Left ventricle myocardium inferior (tissue), 1 donor: Measurements from ENCODE around the gene BBS9. TPM values are rescaled to one million over a fixed set of nuclear protein-coding genes. Genes with fewer than 3 reads are reported as not detected.

Experiments used
- DNase-seq: peaks from one replicate; pipeline ENCODE4 v3.0.0-alpha.2; 2020
- H3K27ac ChIP-seq: fragments of 200-600 bp; replicated peaks from 2 replicates; pipeline ENCODE4 v1.8.0; 2021
- H3K27me3 ChIP-seq: fragments of 200-600 bp; 2 replicates; pipeline ENCODE4 v1.8.0; 2021; ENCODE audit warnings: low read depth
- H3K36me3 ChIP-seq: fragments of 200-600 bp; 2 replicates; pipeline ENCODE4 v1.8.0; 2021
- H3K4me1 ChIP-seq: fragments of 200-600 bp; 2 replicates; pipeline ENCODE4 v1.8.0; 2021
- H3K4me3 ChIP-seq: fragments of 200-600 bp; 2 replicates; pipeline ENCODE4 v1.8.0; 2021; ENCODE audit warnings: mild to moderate bottlenecking, moderate library complexity
- H3K9me3 ChIP-seq: fragments of 200-600 bp; replicated peaks from 2 replicates; pipeline ENCODE4 v1.8.0; 2021
- CTCF ChIP-seq: fragments of 200-600 bp; IDR thresholded peaks from 2 replicates; pipeline ENCODE4 v1.8.0; 2021; ENCODE audit warnings: antibody characterized with exemption, mild to moderate bottlenecking, borderline replicate concordance
- intact Hi-C: fragments of 100-400 bp; cut with micrococcal nuclease; formaldehyde crosslinking; loops from one replicate; pipeline ENCODE4 v1.11.0; 2022
- total RNA-seq: library from RNA; stranded (reverse); fragmentation: NEBNext Ultra II Directional; extraction: Animal tissue kit (Norgen Biotek cat#: 25700); gene quantifications from one replicate; pipeline ENCODE4 v1.2.1, GENCODE V29; 2021
- donor health status: DM: no; HTN: yes; CAD: no; lungs with severe emphysema.

Gene BBS9
- total RNA-seq, 1 donor from 2014 or later = 13.7 TPM

DNA sequence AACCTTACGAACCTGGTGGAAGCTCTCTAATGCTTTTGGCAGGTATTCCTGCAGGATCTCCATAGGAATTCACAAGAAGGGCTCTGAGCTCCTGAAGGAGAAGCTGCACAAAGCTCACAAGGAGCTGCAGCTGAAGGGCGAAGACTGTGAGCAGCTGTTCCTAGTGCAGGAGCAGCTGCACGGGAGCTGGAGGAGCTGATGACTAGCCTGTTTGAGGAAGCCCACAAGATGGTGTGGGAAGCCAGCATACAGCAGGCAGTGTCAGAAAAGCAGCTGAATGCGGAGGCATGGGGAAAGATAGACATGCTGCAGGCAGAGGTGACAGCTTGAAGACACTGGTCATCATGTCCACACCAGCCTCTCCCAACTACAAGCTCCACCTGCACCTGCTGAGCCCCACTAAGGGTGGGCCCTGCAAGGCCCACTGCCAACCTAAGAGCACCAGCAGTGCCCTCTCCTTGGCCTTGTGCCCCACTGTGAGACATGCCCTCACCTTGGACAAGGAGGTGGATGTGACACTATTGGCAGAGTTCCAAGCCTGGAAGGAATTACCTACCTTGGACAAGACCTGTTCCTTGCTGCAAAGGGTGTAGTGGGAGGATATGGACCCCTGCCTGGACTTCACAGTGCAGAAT lies 250.6 kb downstream of the BBS9 start:
- Histone ChIP-seq H3K9me3 (peaks cover 8% of the 10 kb centered on the region), H3K27ac (no peak overlapping the region), H3K36me3 (peaks cover 35% of the 10 kb centered on the region), H3K4me3 (no peak overlapping the region), H3K4me1 (no peaks in the 10 kb centered on the region), H3K27me3 (no peaks in the 10 kb centered on the region)
- DNase-seq = no peak
- TF ChIP-seq CTCF = no peak
- intact Hi-C loops = no loop called here

DNA sequence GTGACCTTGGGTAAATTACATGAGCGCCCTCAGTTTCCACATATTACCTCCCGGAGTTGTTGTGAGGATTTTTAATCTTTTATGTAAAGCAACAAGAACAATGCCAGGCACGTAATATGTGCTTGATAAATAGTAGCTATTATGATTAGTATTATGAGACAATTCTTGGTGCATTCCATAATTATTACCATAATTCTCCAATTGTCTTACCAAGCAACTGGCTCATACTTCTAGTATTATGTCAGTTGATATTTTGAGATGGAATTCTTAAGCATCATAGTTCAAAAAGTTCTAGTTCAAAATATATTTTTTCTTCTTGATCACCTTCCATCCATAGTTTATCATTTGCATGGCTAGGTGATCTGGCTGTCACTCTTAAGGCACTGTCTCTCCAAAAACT lies 259.0 kb downstream of the BBS9 start:
- no peak for TF ChIP-seq CTCF
- Histone ChIP-seq H3K36me3 (peaks cover 30% of the 10 kb centered on the region), H3K4me1 (no peaks in the 10 kb centered on the region), H3K27me3 (no peaks in the 10 kb centered on the region), H3K4me3 (no peak overlapping the region), H3K27ac (no peak overlapping the region), H3K9me3 (no peaks in the 10 kb centered on the region)
- intact Hi-C loops = no loop called here
- no peak for DNase-seq

DNA sequence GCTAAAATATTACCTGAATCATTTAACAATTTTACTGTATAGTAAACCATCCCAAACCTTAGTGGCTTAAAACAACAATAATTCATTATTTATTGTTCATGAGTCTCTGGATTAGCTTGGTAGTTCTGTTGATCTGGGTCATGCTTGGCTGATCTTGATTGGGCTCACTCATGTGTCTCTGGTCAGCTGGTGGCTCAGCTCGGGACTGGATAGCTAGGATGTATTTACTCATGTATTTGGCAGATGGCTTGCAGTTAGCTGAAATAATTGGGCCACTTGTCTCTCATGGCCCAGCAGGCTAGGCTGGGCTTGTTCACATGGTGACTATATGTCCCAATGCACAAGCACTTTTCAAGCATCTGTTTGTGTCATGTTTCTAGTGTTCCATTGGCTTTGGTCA lies 262.8 kb downstream of the BBS9 start:
- Histone ChIP-seq H3K4me1 (no peaks in the 10 kb centered on the region), H3K27me3 (no peaks in the 10 kb centered on the region), H3K36me3 (peaks cover 35% of the 10 kb centered on the region), H3K4me3 (no peak overlapping the region), H3K27ac (no peak overlapping the region), H3K9me3 (peaks cover 3% of the 10 kb centered on the region)
- intact Hi-C loops = no loop called here
- TF ChIP-seq CTCF = no peak
- DNase-seq = no peak

GRCh38 chr7:33393770-33394169 lies 264.4 kb downstream of the BBS9 start:
- no peak for DNase-seq
- H3K36me3 ChIP-seq = peaks cover 33% of the 10 kb centered on the region
- no peak overlapping the region for H3K27ac ChIP-seq
- intact Hi-C loops = no loop called here
- H3K4me3 ChIP-seq = no peak overlapping the region
- no peak for TF ChIP-seq CTCF
- H3K27me3 ChIP-seq = no peaks in the 10 kb centered on the region
- peaks cover 8% of the 10 kb centered on the region for H3K9me3 ChIP-seq
- H3K4me1 ChIP-seq = no peaks in the 10 kb centered on the region

DNA sequence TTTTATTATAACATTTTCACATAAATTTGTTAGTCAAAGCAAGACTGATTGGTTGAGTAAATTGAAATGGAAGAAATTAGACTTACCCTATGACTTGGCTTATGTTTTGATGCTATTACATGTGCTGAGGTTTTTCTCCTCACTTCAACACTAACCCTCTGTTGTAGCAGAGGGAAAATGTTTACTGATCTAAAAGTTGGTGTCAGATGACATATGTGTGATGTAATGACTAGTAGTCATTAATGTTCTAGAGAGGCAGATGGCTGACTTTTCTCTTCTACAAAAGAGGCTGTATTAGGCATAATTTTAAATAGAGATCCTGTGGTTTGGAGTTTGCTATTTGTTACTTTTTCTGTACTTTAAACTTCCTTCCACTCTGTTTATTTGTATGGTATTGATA lies 266.0 kb downstream of the BBS9 start:
- intact Hi-C loops = no loop called here
- Histone ChIP-seq H3K36me3 (peaks cover 20% of the 10 kb centered on the region), H3K27me3 (no peaks in the 10 kb centered on the region), H3K4me3 (no peak overlapping the region), H3K4me1 (no peaks in the 10 kb centered on the region), H3K9me3 (peaks cover 8% of the 10 kb centered on the region), H3K27ac (no peak overlapping the region)
- DNase-seq = no peak
- no peak for TF ChIP-seq CTCF
